Stimulated activated CD4-positive, alpha-beta T cell treated with anti-CD3 and anti-CD28 coated beads, Interleukin-1b, Interleukin-23, amount 100 ng/mL, for 24 hours (primary cell): ENCODE measurements around the gene PRRC2C.

Source experiments
- DNase-seq, 4 experiments: peaks; one replicate each; pipeline ENCODE4 v3.0.0-alpha.2; 2020; ENCODE audit warnings: low read depth in 4 of 4, low spot score in 1 of 4

The PRRC2C gene

GRCh38 chr1:171628225-171628624, 142.9 kb downstream of the PRRC2C start:
- no peak for DNase-seq

DNA sequence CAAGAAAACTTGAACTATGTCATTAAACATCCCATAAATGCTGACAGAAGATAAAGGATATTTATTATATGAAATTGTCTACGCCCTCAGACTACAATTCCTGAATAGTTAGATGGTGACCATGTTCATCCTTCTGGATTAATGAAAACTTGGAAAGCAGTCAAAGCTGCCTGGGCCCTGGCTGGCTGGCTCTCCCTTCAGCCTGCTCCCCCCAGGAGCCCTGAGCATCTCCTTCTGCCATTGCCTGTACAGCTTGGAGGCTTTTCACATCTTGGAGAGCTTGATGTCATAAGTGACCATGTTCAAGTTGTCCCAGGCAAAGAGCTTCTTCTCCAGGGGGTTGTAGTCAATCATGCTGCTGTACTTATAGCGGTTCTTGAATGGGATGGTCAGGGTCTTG, 150.3 kb downstream of the PRRC2C start:
- no peak for DNase-seq

DNA sequence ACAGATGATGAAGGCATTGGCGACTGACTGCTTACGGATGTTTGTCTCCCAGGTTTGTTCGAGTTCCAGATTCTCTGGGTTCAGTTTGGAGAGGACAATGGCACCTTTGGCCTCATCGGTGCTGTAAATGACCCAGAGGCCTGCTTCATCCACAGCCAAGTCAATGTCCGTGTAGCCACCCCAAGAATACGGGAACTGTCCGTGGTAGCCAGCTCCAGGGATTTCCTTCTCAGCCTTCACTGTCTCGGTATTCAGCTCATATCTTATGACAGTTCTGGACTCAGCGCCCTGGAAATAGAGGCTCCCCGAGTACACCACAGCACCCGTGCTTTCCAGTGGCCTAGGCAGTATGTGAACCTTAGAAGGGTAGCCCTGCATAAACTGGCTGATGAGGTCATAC, 150.8 kb downstream of the PRRC2C start:
- no peak for DNase-seq

DNA sequence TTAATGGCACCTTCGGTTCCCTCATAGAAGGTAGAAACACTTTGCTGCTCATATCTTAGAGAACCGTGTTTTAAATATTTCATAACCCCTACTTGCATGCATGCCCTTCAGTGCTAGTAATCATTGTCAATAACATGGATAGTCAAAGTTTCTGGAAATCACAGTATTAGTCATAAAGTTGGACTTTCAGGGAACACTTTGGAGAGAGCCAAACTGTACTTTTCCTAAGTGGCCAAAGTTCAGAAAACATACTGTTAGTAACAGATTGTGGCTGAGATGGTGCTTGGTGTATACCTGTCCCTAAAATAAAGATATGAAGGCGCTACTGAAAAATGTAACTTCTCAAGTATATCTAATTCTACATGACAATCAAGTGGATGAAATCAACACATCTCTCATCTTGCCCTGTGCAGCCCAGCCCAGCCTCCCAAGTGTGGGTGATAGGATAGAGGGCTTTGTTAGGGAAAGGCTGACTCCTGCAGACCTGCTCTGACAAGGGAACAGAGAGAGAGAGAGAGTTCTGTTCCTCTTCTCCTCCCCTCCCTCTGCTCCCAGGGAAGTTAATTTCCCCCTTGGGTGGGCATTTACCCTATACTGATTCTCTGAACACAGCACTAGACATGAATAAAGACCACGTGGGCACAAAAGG, 152.7 kb downstream of the PRRC2C start:
- DNase-seq = no peak

GRCh38 chr1:171640225-171640624, 154.9 kb downstream of the PRRC2C start:
- DNase-seq = no peak

DNA sequence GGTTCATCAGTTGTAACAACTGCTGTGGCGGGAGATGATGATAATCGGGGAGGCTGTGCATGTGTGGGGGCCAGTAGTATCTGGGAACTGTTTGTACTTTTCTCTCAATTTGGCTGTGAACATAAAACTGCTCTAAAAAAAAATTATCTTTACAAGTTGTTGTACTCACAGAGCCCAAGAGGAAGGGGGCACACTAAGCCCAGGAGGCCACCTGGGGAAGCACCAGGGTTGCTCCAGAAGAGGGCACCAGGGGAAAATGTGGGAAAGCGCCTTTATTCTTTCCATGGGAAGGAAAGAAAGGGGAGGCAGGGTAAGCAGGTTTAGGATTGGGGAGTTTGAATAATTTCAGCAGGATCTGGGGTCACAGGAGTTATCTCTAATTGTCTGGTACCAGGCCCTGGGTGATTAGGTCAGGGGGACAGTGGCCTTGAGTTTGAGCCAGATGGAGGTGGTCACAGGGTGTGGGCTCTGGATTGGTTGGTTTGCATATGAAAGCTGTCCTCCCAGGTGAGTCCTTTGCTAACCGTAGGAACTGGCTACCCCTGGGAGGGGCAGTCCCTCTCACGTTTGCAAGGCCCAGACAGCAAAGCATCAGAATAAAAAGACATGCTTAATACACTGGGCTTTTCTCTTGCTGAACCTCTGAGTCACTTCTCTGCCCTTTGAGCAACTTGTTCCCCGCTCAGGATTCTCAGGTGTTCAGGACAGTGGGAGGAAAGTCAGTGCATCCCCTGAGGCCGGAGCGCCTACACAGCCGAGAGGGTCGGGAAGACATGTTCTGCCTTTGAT, 155.9 kb downstream of the PRRC2C start:
- DNase-seq = no peak

DNA sequence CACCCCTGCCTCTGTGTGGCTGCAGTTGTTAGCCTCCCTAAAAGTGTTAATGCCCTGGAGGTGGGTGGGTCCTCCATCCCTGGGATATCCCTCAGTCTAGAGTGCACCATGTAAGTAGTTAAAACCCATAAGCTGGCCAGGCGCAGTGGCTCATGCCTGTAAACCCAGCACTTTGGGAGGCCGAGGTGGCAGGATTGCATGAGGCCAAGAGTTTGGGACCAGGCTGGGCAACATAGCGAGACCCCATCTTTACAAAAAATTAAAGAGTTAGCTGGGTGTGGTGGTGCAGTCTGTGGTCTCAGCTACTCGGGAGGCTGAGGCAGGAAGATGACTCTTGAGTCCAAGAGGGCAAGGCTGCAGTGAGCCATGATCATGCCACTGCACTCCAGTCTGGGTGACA, 156.9 kb downstream of the PRRC2C start:
- no peak for DNase-seq
